ENCODE measurements around the gene EXD2.
A peak's percentile ranks its signal among the peaks of the same experiment; 100 is the strongest.
"Not testable (repeated sequence)": the region's sequence is repeated elsewhere in the genome, so short reads cannot be mapped to it uniquely, and the experiment has no call there.

Gene EXD2

GRCh38 chr14:69191340-69192111 lies at the start of gene EXD2:
TSS of gene EXD2 (plus strand) at chr14:69191498. CDS start at chr14:69209471, 17,973 bp downstream.
- peak; percentile 81 for DNase-seq

DNA sequence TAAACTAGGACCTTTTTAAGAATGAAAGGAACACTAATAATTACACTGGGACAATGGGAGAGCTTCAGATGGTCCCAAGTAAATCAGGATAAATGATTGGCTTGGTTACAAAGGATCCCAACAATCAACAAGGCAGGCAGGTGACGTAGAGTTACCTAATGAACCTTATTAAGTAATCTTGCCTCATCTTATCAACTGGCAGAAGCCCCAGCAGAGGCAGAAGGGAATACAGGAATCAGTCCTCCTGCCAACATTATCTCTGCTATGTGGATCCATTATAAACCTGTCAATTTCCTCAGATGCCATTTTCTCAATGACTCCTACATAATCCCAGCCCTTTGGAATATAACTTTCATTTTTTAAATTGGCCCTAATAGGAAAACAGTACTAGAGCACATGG lies 49.7 kb upstream of the EXD2 start:
- DNase-seq, result no peak

DNA sequence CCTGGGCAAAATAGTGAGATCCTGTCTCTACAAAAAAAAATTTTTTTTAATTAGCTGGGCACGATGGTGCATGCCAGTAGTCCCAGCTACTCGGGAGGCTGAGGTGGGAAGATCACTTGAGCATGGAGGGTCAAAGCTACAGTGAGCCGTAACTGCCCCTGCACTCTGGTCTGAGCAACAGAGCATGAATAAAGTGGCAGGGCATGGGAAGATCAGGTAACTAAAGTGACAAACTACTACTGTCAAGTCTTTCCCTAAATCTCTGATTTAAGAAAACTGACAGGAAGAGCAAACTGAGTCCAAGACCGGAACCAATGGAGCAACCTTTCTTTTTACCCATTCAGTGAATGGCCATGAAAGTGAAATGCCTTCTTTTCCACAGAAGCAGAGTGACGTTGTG lies 49.2 kb upstream of the EXD2 start:
- DNase-seq, result no peak

DNA sequence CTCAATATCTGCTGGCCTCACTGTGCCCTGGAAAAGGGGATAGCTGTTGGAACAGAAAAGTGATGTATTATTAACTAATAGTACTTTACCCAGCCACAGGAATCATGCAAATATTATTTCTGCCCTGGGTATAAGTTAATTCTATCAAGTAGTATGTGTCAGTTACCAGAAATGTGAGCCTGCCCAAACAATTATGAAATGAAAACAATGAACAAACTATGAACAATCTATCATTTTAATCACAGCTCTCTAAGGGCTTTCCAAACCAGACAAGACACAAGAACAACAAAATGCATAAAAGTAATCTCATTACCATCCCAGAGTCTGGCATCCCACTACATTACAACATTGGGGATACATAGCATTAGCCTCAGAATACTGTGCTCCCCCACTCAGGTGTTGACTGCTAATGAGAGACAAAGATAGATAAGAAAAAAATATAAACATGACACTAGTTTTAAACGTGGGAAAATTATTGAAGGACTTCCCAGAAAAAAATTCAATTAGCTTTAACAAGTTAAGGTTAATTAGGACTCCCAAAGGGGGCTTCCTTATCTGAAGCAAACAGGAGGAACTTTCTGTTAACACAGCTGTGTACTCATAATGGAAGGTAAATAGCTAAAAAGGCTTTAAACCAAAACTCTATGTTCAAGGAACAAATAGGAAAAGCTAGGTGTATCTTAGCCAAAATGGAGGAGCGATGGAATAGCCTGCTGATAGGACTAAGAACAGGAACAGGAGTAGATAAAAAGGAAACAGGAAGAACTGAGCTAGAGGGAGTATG lies 41.6 kb upstream of the EXD2 start:
- no peak for DNase-seq

- DNase-seq, result peak; percentile 59
Observed at GRCh38 chr14:69151458-69152180, 39.7 kb upstream of the EXD2 start.

DNA sequence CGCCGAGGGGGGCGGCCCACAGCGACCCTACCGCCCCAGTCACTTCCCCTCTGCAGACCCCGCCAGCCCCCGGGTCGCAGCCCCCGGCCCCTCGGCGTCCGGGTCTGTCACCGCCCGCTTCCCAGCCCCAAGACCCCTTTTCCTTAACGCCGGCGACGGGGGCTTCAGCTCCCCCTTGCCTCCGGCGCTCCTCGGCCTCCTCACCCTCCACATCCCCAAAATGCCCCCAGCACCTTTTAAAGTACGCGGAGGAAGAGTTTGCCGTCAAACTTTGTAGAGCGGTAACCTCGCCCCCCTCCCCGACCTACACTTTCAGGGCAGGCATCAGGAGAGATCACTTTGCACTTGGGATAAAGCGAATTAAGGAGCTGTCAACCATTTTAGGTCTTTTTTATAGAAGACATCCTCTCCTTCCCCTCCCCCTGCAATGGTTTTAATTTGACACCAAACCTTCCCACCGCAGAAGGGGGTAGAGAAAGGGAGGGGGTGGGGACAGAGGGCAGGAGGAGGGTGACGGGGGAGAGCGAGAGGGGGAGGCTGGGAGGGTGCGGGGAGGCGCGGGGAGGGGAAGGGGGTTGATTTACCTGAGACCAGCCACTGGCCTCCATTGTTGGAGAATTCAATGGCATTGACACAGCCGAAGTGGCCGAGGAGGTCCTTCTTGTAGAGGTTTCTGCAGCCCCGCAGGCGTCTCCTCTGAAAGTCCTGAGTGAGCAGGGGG lies 39.0 kb upstream of the EXD2 start:
- no peak for DNase-seq

- no peak for DNase-seq
Observed at GRCh38 chr14:69152902-69153151, 38.5 kb upstream of the EXD2 start, which contains the start of gene DCAF5. TSS of gene DCAF5 (minus strand) at chr14:69153119. CDS start at chr14:69152978, 141 bp downstream.

GRCh38 chr14:69153152-69153872 lies 38.0 kb upstream of the EXD2 start:
- peak; percentile 72 for DNase-seq

DNA sequence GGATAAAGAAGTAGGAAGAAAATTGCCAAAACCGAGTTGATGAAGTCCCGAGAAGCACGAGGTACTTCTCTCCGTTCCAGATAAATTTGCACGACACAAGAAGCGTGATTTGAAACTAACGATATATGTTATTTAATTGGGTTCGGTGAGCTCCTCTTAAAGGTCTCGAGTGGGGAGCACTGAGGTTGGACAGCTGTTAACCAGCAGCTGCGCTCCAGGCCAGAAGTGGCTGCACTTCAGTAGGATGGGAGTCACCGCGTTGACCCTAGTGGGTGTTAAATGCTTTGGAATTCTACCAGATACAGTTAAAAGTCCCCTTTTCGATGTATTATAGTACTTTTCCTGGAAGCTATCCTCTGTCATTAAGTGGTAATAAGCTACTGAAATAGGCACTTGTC lies 37.4 kb upstream of the EXD2 start:
- peak; percentile 84 for DNase-seq

- no peak for DNase-seq
Observed at GRCh38 chr14:69154779-69155178, 36.5 kb upstream of the EXD2 start.

DNA sequence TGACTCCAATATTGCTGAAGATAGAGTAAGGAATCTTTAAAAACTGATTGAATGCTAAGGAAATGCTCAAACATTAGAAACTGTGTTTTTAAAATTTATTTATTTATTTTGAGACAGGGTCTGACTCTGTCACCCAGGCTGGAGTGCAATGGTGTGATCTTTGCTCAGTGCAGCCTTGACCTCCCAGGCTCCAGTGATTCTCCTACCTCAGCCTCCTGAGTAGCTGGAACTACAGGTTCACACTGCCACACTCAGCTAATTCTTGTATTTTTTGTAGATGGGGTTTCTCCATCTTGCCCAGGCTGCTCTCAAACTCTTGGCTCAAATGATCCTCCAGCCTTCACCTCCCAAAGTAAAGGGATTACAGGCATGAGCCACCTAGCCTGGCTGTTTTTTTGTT lies 35.1 kb upstream of the EXD2 start:
- no peak for DNase-seq

DNA sequence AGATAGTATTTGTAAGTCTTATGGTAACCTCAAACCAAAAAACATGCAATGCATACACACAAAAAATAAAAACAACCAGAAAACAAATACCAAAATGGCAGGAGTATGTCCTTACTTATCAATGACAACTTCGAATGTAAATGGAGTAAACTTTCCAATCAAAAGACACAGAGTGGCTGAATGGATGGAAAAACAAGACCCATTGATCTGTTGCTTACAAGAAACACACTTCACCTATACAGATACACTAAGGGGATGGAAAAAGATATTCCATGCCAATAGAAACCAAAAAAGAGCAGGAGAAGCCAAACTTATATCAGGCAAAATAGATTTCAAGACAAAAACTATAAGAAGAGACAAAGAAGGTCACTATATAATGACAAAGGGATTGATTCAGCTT lies 29.7 kb upstream of the EXD2 start:
- no peak for DNase-seq

DNA sequence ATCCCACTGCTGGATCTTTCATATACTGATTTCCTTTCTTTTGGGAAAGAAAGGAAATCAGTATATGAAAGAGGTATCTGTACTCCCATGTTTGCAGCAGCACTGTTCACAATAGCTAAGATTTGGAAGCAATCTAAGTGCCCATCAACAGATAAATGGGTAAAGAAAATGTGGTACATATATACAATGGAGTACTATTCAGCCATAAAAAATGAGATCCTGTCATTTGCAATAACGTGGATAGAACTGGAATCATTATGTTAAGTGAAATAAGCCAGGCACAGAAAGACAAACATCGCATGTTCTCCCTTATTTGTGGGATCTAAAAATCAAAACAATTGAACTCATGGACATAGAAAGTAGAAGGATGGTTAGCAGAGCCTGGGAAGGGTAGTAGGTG lies 25.5 kb upstream of the EXD2 start:
- not testable (repeated sequence) for DNase-seq

DNA sequence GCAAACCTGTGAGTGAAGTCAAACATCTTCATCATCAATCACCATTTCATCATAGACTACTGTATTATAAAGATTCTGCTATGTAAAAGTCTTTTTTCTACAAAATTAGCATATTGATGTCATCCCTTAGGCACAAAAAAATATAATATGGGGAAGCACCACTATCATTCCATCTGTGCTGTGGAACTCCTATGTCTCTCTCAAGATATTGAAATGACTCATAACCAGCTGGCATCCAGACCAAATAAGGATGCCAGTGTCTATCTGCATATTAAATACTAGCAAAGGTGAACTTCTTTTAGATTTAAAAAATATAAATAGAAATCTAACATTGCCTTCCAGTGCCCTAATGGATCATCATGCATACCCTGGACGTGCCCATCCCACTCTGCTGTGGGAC lies 20.5 kb upstream of the EXD2 start:
- no peak for DNase-seq

GRCh38 chr14:69171569-69171968 lies 19.7 kb upstream of the EXD2 start:
- DNase-seq, result no peak

DNA sequence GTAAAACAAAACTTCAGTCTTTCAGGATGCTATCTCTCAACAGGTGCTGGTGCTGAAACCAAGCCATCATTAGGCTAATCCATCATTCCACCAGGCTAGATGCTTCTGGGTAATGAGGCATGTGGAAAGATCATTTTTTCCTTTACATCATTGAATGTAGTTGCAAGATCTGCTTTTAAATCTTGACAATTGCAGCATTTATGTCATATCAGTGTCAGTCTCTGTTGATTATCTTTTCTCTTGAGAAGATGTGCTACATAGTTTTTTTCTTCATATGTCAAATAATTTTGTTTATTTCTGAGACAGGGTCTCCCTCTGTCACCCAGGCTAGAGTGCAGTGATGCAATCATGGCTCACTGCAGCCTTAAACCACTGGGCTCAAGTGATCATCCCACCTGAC lies 16.2 kb upstream of the EXD2 start:
- no peak for DNase-seq

DNA sequence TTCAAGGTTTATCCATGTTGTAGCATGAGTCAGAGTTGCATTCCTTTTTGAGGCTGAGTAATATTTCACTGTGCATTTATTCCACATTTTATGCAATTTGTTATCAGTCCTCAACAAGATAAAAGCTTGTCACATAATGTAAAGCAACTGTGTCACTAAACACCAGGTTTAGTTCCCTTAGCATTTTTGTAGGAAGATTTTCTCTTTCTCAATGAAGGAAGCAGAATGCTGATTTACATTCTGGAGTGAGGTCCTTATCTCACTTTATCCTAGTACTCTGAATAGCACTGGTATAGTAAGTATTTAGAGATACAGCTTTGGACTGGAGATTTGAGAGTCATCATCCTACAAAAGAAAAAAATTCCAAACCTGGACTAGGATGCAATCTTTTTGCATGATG lies 9.8 kb upstream of the EXD2 start:
- no peak for DNase-seq

DNA sequence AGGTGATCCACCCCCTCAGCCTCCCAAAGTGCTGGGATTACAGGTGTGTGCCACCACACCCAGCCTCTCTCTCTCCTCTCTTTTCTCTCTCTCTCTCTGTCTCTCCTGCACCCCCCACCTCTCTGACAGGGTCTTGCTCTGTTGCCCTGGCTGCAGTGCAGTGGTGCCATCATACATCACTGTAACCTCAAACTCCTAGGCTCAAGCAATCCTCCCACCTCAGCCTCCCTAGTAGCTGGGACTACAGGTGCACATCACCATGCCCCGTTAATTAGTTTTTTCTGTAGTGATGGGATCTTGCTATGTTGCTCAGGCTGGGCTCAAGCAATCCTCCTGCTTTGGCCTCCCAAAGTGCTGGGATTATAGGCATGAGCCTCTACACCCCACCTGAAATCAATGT lies 8.7 kb upstream of the EXD2 start:
- DNase-seq, result not testable (repeated sequence)

GRCh38 chr14:69183735-69184134 lies 7.6 kb upstream of the EXD2 start:
- no peak for DNase-seq

- DNase-seq, result no peak
Observed at GRCh38 chr14:69190191-69190590, 1.1 kb upstream of the EXD2 start.

GRCh38 chr14:69193721-69194120 lies 2.4 kb downstream of the EXD2 start:
- DNase-seq, result no peak

DNA sequence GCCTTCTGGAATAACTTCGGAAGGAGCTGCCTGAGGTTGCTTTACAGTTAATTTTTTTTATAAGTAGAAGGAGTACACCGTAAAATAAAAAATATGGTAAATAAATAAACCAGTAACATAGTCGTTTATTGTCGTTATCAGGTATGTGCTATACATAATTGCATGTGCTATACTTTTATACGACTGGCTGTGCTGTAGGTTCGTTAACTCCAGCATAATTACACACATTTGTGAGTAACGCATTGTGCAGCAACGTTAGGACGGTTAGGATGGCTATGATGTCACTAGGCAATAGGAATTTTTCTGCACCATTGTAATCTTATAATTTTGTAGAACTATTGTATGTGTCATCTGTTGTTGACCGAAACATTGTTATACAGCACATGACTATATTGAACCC lies 8.5 kb downstream of the EXD2 start:
- DNase-seq, result no peak

- no peak for DNase-seq
Observed at GRCh38 chr14:69204753-69205152, 13.5 kb downstream of the EXD2 start.

Data from NCI-H524 treated with DMSO at 0.1 percent for 48 hours (cell line).